Activated naive CD8-positive, alpha-beta T cell treated with anti-CD3 and anti-CD28 coated beads, Interleukin-2, amount 50 U/mL, for 24 hours (primary cell): Measurements from ENCODE around the gene PCDH15.

Source experiments
- ATAC-seq: fragments of 150-1000 bp; cut with Tn5 transposase; one replicate; pipeline ENCODE4 v1.10.0; 2021
- DNase-seq: peaks from one replicate; pipeline ENCODE4 v3.0.0; 2021
- H3K27ac Mint-ChIP-seq: one replicate; pipeline ENCODE4 v1.8.0; 2021; ENCODE audit warnings: mild to moderate bottlenecking, mixed read lengths
- H3K27me3 Mint-ChIP-seq: one replicate; pipeline ENCODE4 v1.8.0; 2021; ENCODE audit warnings: mixed read lengths
- H3K36me3 Mint-ChIP-seq: one replicate; pipeline ENCODE4 v1.8.0; 2021; ENCODE audit warnings: low read depth, mixed read lengths
- H3K4me1 Mint-ChIP-seq: one replicate; pipeline ENCODE4 v1.8.0; 2021; ENCODE audit warnings: mixed read lengths
- H3K4me3 Mint-ChIP-seq: one replicate; pipeline ENCODE4 v1.8.0; 2021; ENCODE audit warnings: mild to moderate bottlenecking, moderate library complexity, mixed read lengths
- H3K9me3 Mint-ChIP-seq: one replicate; pipeline ENCODE4 v1.8.0; 2021; ENCODE audit warnings: mixed read lengths

Gene PCDH15

DNA sequence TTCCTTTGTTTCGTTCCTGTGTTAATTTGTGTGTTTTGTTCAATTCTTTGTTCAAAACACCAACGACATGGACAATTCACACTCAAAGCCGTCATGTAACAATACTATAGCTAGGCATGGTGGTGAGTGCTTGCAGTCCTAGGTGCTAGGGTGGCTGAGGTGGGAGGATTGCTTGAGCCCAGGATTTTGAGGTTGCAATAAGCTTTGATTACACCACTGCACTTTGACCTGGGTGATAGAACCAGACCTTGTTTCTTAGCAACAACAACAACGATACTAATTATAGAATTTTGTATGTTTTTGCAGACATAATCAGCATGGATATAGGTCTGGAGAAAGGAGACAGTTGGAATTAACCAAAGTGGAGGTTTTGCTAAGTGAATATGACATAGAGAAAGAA, 936.2 kb downstream of the PCDH15 start:
- ATAC-seq, result no peak
- Mint-ChIP-seq H3K4me1 (no peaks in the 10 kb centered on the region), H3K9me3 (peaks cover 17% of the 10 kb centered on the region), H3K27me3 (no peaks in the 10 kb centered on the region), H3K36me3 (no peaks in the 10 kb centered on the region), H3K27ac (no peak overlapping the region), H3K4me3 (no peak overlapping the region)
- no peak for DNase-seq

DNA sequence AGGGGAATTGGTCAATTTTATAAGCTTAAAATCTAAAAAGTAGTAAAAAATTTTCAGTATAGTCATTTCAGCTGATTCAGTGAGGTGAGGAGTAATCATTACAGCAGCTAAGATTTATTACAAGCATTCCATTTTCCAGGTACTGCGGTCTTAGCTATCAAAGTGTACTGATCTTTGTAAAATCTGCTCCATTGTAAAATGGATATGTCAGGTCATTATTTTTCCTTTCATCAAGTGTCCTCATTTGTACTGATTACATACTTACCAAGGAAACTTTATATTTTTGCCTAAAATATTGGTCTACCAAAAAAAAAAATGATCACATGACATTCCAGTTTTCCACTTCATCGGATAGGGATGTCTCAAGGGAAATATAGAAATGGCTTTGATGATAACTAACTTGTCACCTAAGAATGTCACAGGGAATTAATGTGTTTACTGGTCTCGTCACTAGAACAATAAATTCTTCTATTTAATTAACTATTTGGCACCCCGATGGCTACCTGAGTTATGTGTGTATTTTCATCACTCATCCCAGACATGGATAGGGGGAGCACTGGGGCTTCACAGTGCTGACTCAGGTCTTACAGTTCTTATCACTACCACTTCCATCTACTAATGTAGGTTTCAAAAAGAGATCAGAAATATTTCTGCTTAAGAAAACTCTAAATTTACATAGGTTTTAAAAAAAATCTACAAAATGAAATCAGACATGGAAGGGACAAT, 948.4 kb downstream of the PCDH15 start:
- no peaks in the 10 kb centered on the region for H3K4me1 Mint-ChIP-seq
- no peaks in the 10 kb centered on the region for H3K27me3 Mint-ChIP-seq
- H3K36me3 Mint-ChIP-seq, result no peaks in the 10 kb centered on the region
- no peak overlapping the region for H3K27ac Mint-ChIP-seq
- ATAC-seq, result no peak
- no peaks in the 10 kb centered on the region for H3K9me3 Mint-ChIP-seq
- H3K4me3 Mint-ChIP-seq, result no peak overlapping the region
- DNase-seq, result no peak

- DNase-seq (no peak), ATAC-seq (no peak)
- H3K27ac Mint-ChIP-seq, result no peak overlapping the region
- no peaks in the 10 kb centered on the region for H3K36me3 Mint-ChIP-seq
- H3K4me1 Mint-ChIP-seq, result no peaks in the 10 kb centered on the region
- no peak overlapping the region for H3K4me3 Mint-ChIP-seq
- no peaks in the 10 kb centered on the region for H3K27me3 Mint-ChIP-seq
- H3K9me3 Mint-ChIP-seq, result no peaks in the 10 kb centered on the region
These were observed 954.2 kb downstream of the PCDH15 start for GRCh38 chr10:53846809-53847208.

GRCh38 chr10:53843736-53844362, 957.2 kb downstream of the PCDH15 start:
- Mint-ChIP-seq H3K4me3 (no peak overlapping the region), H3K4me1 (no peaks in the 10 kb centered on the region), H3K36me3 (no peaks in the 10 kb centered on the region)

DNA sequence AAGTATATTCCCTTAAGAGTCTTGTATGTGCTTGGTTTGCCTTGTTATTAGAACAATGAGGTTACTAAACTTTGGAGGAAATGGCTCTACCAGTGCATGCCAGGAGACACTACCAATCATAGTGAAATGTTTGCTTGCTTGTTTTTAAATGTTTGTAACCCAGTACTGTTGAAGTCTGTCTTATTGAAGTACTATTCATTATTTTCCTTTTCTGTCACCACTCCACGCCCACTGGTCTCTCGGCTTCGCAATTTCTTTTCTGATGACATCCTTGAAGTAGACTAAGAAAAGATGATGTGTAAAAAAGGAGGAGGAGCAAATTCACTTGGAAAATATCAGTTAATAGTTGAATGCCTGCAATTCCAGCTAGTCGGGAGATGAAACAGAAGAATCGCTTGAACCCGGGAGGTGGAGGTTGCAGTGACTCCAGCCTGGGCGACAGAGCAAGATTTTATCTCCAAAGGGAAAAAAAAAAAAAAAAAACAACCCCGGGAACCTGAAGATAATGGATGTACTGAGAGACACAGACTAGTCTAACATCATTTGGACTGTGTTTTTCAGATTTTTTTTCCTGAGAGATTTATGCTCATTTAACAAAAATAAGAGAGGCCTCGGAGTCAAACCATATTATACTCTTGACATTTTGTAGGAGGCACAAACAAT, 959.4 kb downstream of the PCDH15 start:
- H3K4me1 Mint-ChIP-seq, result no peaks in the 10 kb centered on the region
- no peaks in the 10 kb centered on the region for H3K27me3 Mint-ChIP-seq
- peaks cover 3% of the 10 kb centered on the region for H3K9me3 Mint-ChIP-seq
- H3K36me3 Mint-ChIP-seq, result no peaks in the 10 kb centered on the region
- no peak for DNase-seq
- H3K4me3 Mint-ChIP-seq, result no peak overlapping the region
- ATAC-seq, result no peak
- H3K27ac Mint-ChIP-seq, result no peak overlapping the region

More at GRCh38 chr10:53843736-53844362, 957.2 kb downstream of the PCDH15 start:
- H3K9me3 Mint-ChIP-seq, result no peaks in the 10 kb centered on the region
- H3K27me3 Mint-ChIP-seq, result no peaks in the 10 kb centered on the region
- no peak for ATAC-seq
- no peak overlapping the region for H3K27ac Mint-ChIP-seq
- no peak for DNase-seq

DNA sequence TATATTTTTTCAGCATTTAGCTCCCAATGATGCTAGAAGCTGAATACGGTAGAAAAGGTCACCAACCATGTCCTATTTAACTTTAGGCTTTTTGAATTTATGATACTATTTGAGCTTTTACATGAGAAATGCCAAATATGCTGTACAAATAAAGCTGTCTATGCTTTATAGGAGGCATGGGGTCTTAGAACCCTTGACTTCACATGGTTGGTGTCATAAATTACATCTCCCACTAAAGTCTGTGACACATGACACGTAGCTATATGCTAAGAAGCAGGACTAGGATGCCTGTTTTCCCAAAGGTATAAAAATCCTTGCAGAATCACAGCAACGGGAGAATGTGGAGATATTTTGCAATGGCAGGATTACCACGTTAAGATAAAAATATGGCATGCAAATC, 960.4 kb downstream of the PCDH15 start:
- no peaks in the 10 kb centered on the region for H3K4me1 Mint-ChIP-seq
- no peaks in the 10 kb centered on the region for H3K27me3 Mint-ChIP-seq
- H3K4me3 Mint-ChIP-seq, result no peak overlapping the region
- peaks cover 3% of the 10 kb centered on the region for H3K9me3 Mint-ChIP-seq
- no peak for ATAC-seq
- DNase-seq, result no peak
- no peak overlapping the region for H3K27ac Mint-ChIP-seq
- H3K36me3 Mint-ChIP-seq, result no peaks in the 10 kb centered on the region

DNA sequence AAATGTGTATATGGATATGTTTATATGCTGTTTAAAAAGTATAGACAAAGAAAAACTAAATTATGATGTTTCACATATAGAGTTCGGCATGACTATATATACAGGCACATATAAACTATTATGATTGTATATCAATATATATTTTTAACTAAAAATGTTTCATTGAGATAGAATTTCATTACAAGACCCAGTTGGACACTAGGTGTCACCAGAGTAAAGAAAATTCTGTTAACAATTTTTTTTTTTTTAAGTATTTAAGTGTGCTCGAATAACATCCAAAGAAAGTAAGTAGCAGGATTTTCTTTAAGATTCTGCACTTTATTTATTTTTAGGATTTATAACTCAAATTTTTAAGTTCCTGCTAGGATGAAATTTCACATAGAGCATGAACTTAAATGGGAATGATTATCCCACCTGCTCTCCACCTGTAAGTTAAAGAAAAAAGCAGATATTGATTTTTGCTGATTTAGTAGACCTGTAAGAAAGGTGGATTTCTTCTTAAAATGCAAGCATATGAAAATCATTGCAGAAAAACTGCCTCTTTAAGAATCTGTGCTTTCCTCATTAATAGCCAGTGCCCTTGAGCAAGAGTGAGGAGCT, 961.5 kb downstream of the PCDH15 start:
- H3K27ac Mint-ChIP-seq, result no peak overlapping the region
- H3K9me3 Mint-ChIP-seq, result peaks cover 3% of the 10 kb centered on the region
- H3K4me3 Mint-ChIP-seq, result no peak overlapping the region
- H3K4me1 Mint-ChIP-seq, result no peaks in the 10 kb centered on the region
- DNase-seq, result no peak
- no peaks in the 10 kb centered on the region for H3K36me3 Mint-ChIP-seq
- H3K27me3 Mint-ChIP-seq, result no peaks in the 10 kb centered on the region
- no peak for ATAC-seq

GRCh38 chr10:53836638-53837037, 964.4 kb downstream of the PCDH15 start:
- DNase-seq (no peak), ATAC-seq (no peak)
- H3K36me3 Mint-ChIP-seq, result no peaks in the 10 kb centered on the region
- no peak overlapping the region for H3K4me3 Mint-ChIP-seq
- H3K4me1 Mint-ChIP-seq, result no peaks in the 10 kb centered on the region
- H3K27me3 Mint-ChIP-seq, result no peaks in the 10 kb centered on the region
- H3K9me3 Mint-ChIP-seq, result peaks cover 3% of the 10 kb centered on the region
- H3K27ac Mint-ChIP-seq, result no peak overlapping the region

GRCh38 chr10:53833908-53834307, 967.1 kb downstream of the PCDH15 start:
- Mint-ChIP-seq H3K4me1 (no peaks in the 10 kb centered on the region), H3K27me3 (no peaks in the 10 kb centered on the region), H3K27ac (no peak overlapping the region), H3K9me3 (peaks cover 3% of the 10 kb centered on the region), H3K36me3 (no peaks in the 10 kb centered on the region), H3K4me3 (no peak overlapping the region)
- no peak for DNase-seq
- no peak for ATAC-seq

DNA sequence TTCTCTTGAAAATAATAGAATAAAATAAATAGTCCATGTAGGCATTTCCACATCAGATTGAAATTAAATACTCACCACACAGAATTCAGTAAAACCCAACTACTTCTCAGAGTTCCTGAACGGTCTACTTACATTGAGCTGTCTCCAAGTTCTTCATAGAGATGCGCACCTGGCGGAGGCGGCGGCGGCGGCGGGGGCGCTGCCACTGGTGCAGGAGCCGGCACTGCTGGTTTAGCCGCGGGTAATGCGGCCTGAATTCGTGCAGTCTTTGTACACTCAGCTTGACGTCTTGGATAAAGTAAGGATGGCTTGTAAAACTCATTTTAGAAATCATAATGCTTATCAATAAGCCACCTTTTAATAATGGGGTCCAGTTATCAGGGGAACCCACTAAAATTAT, 973.8 kb downstream of the PCDH15 start:
- no peak for DNase-seq
- no peaks in the 10 kb centered on the region for H3K4me1 Mint-ChIP-seq
- no peaks in the 10 kb centered on the region for H3K36me3 Mint-ChIP-seq
- no peak overlapping the region for H3K4me3 Mint-ChIP-seq
- H3K27me3 Mint-ChIP-seq, result no peaks in the 10 kb centered on the region
- no peaks in the 10 kb centered on the region for H3K9me3 Mint-ChIP-seq
- no peak for ATAC-seq
- H3K27ac Mint-ChIP-seq, result no peak overlapping the region

GRCh38 chr10:53808677-53809372, 992.2 kb downstream of the PCDH15 start:
- DNase-seq, result no peak
- H3K9me3 Mint-ChIP-seq, result peaks cover 6% of the 10 kb centered on the region
- no peaks in the 10 kb centered on the region for H3K36me3 Mint-ChIP-seq
- no peaks in the 10 kb centered on the region for H3K27me3 Mint-ChIP-seq
- no peak overlapping the region for H3K4me3 Mint-ChIP-seq
- H3K27ac Mint-ChIP-seq, result no peak overlapping the region
- no peaks in the 10 kb centered on the region for H3K4me1 Mint-ChIP-seq
- ATAC-seq, result no peak

- no peak overlapping the region for H3K27ac Mint-ChIP-seq
- no peaks in the 10 kb centered on the region for H3K27me3 Mint-ChIP-seq
- H3K9me3 Mint-ChIP-seq, result peaks cover 9% of the 10 kb centered on the region
- H3K36me3 Mint-ChIP-seq, result no peaks in the 10 kb centered on the region
- ATAC-seq (no peak), DNase-seq (no peak)
- no peaks in the 10 kb centered on the region for H3K4me1 Mint-ChIP-seq
- no peak overlapping the region for H3K4me3 Mint-ChIP-seq
These were observed 1014.7 kb downstream of the PCDH15 start for GRCh38 chr10:53786236-53786900.

DNA sequence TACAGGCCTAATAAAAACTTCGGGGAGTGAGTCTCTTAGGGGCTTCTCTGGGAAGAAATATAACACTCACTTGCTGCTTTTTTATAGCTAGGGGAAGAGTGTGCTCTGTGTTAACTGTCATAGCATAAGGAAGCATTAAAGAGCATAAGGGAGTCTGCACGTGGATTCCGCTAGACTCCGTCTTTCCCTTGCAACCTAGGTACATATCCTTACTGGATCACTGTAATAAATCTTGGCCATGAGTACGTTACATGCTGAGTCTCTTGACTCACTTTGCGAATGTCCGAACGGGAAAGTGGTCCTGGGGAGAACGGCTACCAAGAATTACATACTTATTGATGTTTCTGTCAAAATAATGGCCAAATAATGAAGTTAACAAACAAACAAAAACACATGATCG, 1029.3 kb downstream of the PCDH15 start:
- no peak for ATAC-seq
- Mint-ChIP-seq H3K9me3 (peaks cover 13% of the 10 kb centered on the region), H3K36me3 (no peaks in the 10 kb centered on the region), H3K27me3 (no peaks in the 10 kb centered on the region), H3K27ac (no peak overlapping the region), H3K4me1 (no peaks in the 10 kb centered on the region), H3K4me3 (no peak overlapping the region)
- no peak for DNase-seq

GRCh38 chr10:53770903-53771302, 1030.1 kb downstream of the PCDH15 start:
- Mint-ChIP-seq H3K9me3 (peaks cover 14% of the 10 kb centered on the region), H3K27ac (no peak overlapping the region), H3K27me3 (no peaks in the 10 kb centered on the region), H3K36me3 (no peaks in the 10 kb centered on the region), H3K4me3 (no peak overlapping the region), H3K4me1 (no peaks in the 10 kb centered on the region)
- no peak for ATAC-seq
- no peak for DNase-seq
